K562 (cell line): ENCODE results near the gene GMDS. TPM values are rescaled to one million over a fixed set of nuclear protein-coding genes. Genes with fewer than 3 reads are reported as not detected.

Source experiments
- BRCA1 ChIP-seq, 2 experiments: fragments of 450-650 bp in 1 of 2; sonication (generic) in 1 of 2; formaldehyde crosslinking in 1 of 2; IDR thresholded peaks; 2 replicates each; pipeline versions ENCODE4 v1.5.0 to v1.6.1; 2017 to 2020; ENCODE audit warnings: mild to moderate bottlenecking in 1 of 2, missing genetic modification reagents in 1 of 2
- CHD2 ChIP-seq: IDR thresholded peaks from 2 replicates; pipeline ENCODE4 v1.6.1; 2011; ENCODE audit warnings: low read depth, low read length
- FOXP1 ChIP-seq: sonication (generic); formaldehyde crosslinking; IDR thresholded peaks from 2 replicates; pipeline ENCODE4 v1.8.0; 2022; ENCODE audit warnings: mild to moderate bottlenecking, missing genetic modification reagents
- JUN ChIP-seq, 2 experiments: sonication (generic) in 1 of 2; formaldehyde crosslinking in 1 of 2; IDR thresholded peaks; 2 replicates each; pipeline versions ENCODE4 v1.6.1 to v1.8.0; 2012 to 2022; ENCODE audit warnings: borderline replicate concordance in 2 of 2, mild to moderate bottlenecking in 2 of 2, improper control_type of control experiment in 1 of 2, low read depth in 1 of 2, low read length in 1 of 2, missing genetic modification reagents in 1 of 2
- MYC ChIP-seq, 2 experiments: fragments of 250-450 bp in 1 of 2; sonication (Bioruptor Pico) in 1 of 2; IDR thresholded peaks; 2 replicates each; pipeline versions ENCODE4 v1.5.1 to v1.6.1; 2012 to 2021; ENCODE audit warnings: low read depth in 2 of 2, borderline replicate concordance in 1 of 2, improper control_type of control experiment in 1 of 2, low read length in 1 of 2, mild to moderate bottlenecking in 1 of 2, moderate library complexity in 1 of 2
- NR0B1 ChIP-seq: fragments of 450-650 bp; IDR thresholded peaks from one replicate; pipeline ENCODE4 v1.6.1; 2018; ENCODE audit warnings: mild to moderate bottlenecking, moderate library complexity; ENCODE audit not compliant: partially characterized antibody
- POLR2AphosphoS5 ChIP-seq: IDR thresholded peaks from 2 replicates; pipeline ENCODE4 v1.6.1; 2011; ENCODE audit warnings: mild to moderate bottlenecking, low read depth, low read length, moderate library complexity; ENCODE audit not compliant: control insufficient read depth, insufficient read depth
- RBM25 ChIP-seq: fragments of 200-400 bp; formaldehyde crosslinking; IDR thresholded peaks from 2 replicates; pipeline ENCODE4 v1.6.1; 2018; ENCODE audit warnings: low read length, low read depth, moderate library complexity; ENCODE audit not compliant: severe bottlenecking
- ZBTB12 ChIP-seq: fragments of 250-450 bp; sonication (Bioruptor Pico); IDR thresholded peaks from 2 replicates; pipeline ENCODE4 v1.4.0; 2020
- ZHX1 ChIP-seq: fragments of 150-350 bp; conservative IDR thresholded peaks from 2 replicates; pipeline ENCODE4 v1.6.1; 2014; ENCODE audit warnings: low read length
- ZNF224 ChIP-seq: sonication (generic); formaldehyde crosslinking; IDR thresholded peaks from 2 replicates; pipeline ENCODE4 v1.8.0; 2022; ENCODE audit warnings: mild to moderate bottlenecking, missing genetic modification reagents
- polyA plus RNA-seq, 8 experiments: library from polyadenylated mRNA; depleted of rRNA in 4 of 8; stranded (reverse) in 5 of 8; unstranded in 3 of 8; fragments of >200 nt; fragmentation: Nextera tagmentation in 2 of 8; fragmentation: Illumina TruSeq in 1 of 8; extraction: Ambion mirVana in 2 of 8; extraction: Trizol in 1 of 8; gene quantifications; 2 replicates each; pipeline versions ENCODE4 v1.2.1 to v1.2.3, GENCODE V29; 2011 to 2014; ENCODE audit warnings: inconsistent platforms in 1 of 8, missing spikeins in 1 of 8
- total RNA-seq, 7 experiments: library from RNA; depleted of rRNA in 6 of 7; stranded (reverse); fragments of >200 nt in 6 of 7; fragmentation: Illumina TruSeq in 2 of 7; extraction: Trizol in 2 of 7; gene quantifications; 2 replicates each; pipeline versions ENCODE4 v1.2.1 to v1.2.3, GENCODE V29; 2011 to 2021; ENCODE audit warnings: low replicate concordance in 1 of 7

The GMDS gene
- total and polyA plus RNA-seq, 9 of the 15 experiments (the other 6 are each of a cell fraction or from before 2014, with no cell fraction given), result 0.48 to 31.8 (median 13.4) TPM

- TF ChIP-seq JUN (IDR thresholded peaks at IDR 0.05; ENCODE audit: borderline replicate concordance, low read depth, low read length), result no peak
- TF ChIP-seq JUN (CRISPR knock-in tag; IDR thresholded peaks at IDR 0.05; ENCODE audit: borderline replicate concordance), result no peak
- TF ChIP-seq ZNF224 (CRISPR knock-in tag), result no peak
- TF ChIP-seq MYC (IDR thresholded peaks at IDR 0.05; ENCODE audit: low read depth, low read length), result no peak
- no peak for TF ChIP-seq MYC (CRISPR knock-in tag; IDR thresholded peaks at IDR 0.05; ENCODE audit: borderline replicate concordance, low read depth)
- TF ChIP-seq POLR2AphosphoS5, result no peak
- no peak for TF ChIP-seq FOXP1 (CRISPR knock-in tag)
- no peak for TF ChIP-seq NR0B1
- TF ChIP-seq CHD2, result no peak
- no peak for TF ChIP-seq ZBTB12 (CRISPR knock-in tag)
- TF ChIP-seq RBM25, result no peak
- TF ChIP-seq ZHX1, result no peak
- no peak for TF ChIP-seq BRCA1 (IDR thresholded peaks at IDR 0.05)
- TF ChIP-seq BRCA1 (CRISPR knock-in tag; IDR thresholded peaks at IDR 0.05), result no peak
These were observed 141.5 kb downstream of the GMDS start (continued) for GRCh38 chr6:2103765-2104523.
